Loucy (cell line): ENCODE data around the gene CFAP92.

Experiments used
- EZH2phosphoT487 ChIP-seq: fragments of 200-600 bp; IDR thresholded peaks from 2 replicates; pipeline ENCODE4 v1.6.1; 2018; ENCODE audit warnings: antibody characterized with exemption, mild to moderate bottlenecking, moderate library complexity, borderline replicate concordance
- TF ChIP-seq, protein P1 (sequence below): fragments of 200-600 bp; sonication (generic); conservative IDR thresholded peaks from 2 replicates; pipeline ENCODE4 v1.5.1; 2014; ENCODE audit warnings: mild to moderate bottlenecking, antibody characterized with exemption, low read length

DNA sequence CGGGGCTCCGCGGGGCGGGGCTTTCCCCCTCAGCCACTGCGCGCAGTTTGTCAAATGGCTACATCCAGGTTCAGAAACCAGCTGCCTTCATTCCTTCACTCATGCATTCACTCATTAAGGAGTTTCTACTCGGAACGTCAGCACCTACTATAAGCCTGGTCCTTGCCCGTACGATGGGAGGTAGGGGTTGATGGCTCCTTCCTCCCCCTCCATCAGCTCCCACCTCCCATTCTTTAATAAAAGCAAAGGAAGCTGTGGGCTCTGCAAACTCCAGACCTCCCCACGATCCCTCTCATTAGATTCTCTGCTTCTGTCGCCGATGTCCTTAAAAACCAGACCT lies 267 bp upstream of the CFAP92 start:
- TF ChIP-seq, protein P1, sequence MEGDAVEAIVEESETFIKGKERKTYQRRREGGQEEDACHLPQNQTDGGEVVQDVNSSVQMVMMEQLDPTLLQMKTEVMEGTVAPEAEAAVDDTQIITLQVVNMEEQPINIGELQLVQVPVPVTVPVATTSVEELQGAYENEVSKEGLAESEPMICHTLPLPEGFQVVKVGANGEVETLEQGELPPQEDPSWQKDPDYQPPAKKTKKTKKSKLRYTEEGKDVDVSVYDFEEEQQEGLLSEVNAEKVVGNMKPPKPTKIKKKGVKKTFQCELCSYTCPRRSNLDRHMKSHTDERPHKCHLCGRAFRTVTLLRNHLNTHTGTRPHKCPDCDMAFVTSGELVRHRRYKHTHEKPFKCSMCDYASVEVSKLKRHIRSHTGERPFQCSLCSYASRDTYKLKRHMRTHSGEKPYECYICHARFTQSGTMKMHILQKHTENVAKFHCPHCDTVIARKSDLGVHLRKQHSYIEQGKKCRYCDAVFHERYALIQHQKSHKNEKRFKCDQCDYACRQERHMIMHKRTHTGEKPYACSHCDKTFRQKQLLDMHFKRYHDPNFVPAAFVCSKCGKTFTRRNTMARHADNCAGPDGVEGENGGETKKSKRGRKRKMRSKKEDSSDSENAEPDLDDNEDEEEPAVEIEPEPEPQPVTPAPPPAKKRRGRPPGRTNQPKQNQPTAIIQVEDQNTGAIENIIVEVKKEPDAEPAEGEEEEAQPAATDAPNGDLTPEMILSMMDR, result no peak
- TF ChIP-seq EZH2phosphoT487, result no peak
